ENCODE results near the gene PPHLN1.

PPHLN1 gene

GRCh38 chr12:42469355-42470175, 143.6 kb downstream of the PPHLN1 start:
- Mint-ChIP-seq H3K4me1 (peaks cover 20% of the 10 kb centered on the region), H3K27ac (peak overlapping the region in 1 of 2 donors; percentile 36), H3K27me3 (peaks cover 56% of the 10 kb centered on the region), H3K9me3 (no peaks in the 10 kb centered on the region), H3K4me3 (peak overlapping the region; percentile 78 to 82)
- ATAC-seq: peak; percentile 86
- DNase-seq: peak; percentile 7 to 13

GRCh38 chr12:42472376-42472775, 146.4 kb downstream of the PPHLN1 start:
- H3K27ac Mint-ChIP-seq: no peak overlapping the region
- DNase-seq (no peak), ATAC-seq (no peak)
- H3K27me3 Mint-ChIP-seq: peaks cover 56% of the 10 kb centered on the region
- H3K4me3 Mint-ChIP-seq: no peak overlapping the region
- H3K9me3 Mint-ChIP-seq: no peaks in the 10 kb centered on the region
- peaks cover 20% of the 10 kb centered on the region for H3K4me1 Mint-ChIP-seq

GRCh38 chr12:42473130-42473529, 147.2 kb downstream of the PPHLN1 start:
- Mint-ChIP-seq H3K9me3 (no peaks in the 10 kb centered on the region), H3K27ac (no peak overlapping the region), H3K4me3 (no peak overlapping the region), H3K4me1 (peaks cover 20% of the 10 kb centered on the region), H3K27me3 (peaks cover 58% of the 10 kb centered on the region)
- DNase-seq (no peak), ATAC-seq (no peak)

- H3K9me3 Mint-ChIP-seq: no peaks in the 10 kb centered on the region
- ATAC-seq (no peak), DNase-seq (no peak)
- no peak overlapping the region for H3K27ac Mint-ChIP-seq
- peaks cover 16% of the 10 kb centered on the region for H3K4me1 Mint-ChIP-seq
- H3K4me3 Mint-ChIP-seq: no peak overlapping the region
- peaks cover 58% of the 10 kb centered on the region for H3K27me3 Mint-ChIP-seq
Measured at GRCh38 chr12:42473561-42473960, 147.6 kb downstream of the PPHLN1 start.

- Mint-ChIP-seq H3K27me3 (peaks cover 58% of the 10 kb centered on the region), H3K27ac (no peak overlapping the region), H3K4me1 (peaks cover 8% of the 10 kb centered on the region), H3K4me3 (no peak overlapping the region), H3K9me3 (no peaks in the 10 kb centered on the region)
- no peak for ATAC-seq
- DNase-seq: no peak
Measured at GRCh38 chr12:42474391-42474790, 148.4 kb downstream of the PPHLN1 start.

- H3K4me1 Mint-ChIP-seq: peaks cover under 1% of the 10 kb centered on the region
- no peak for ATAC-seq
- no peak for DNase-seq
- H3K4me3 Mint-ChIP-seq: no peak overlapping the region
- H3K9me3 Mint-ChIP-seq: no peaks in the 10 kb centered on the region
- peaks cover 59% of the 10 kb centered on the region for H3K27me3 Mint-ChIP-seq
- no peak overlapping the region for H3K27ac Mint-ChIP-seq
Measured at GRCh38 chr12:42475106-42475505, 149.1 kb downstream of the PPHLN1 start.

GRCh38 chr12:42477941-42478340, 152.0 kb downstream of the PPHLN1 start:
- no peaks in the 10 kb centered on the region for H3K9me3 Mint-ChIP-seq
- DNase-seq (no peak), ATAC-seq (no peak)
- H3K4me3 Mint-ChIP-seq: no peak overlapping the region
- peaks cover 59% of the 10 kb centered on the region for H3K27me3 Mint-ChIP-seq
- H3K4me1 Mint-ChIP-seq: no peaks in the 10 kb centered on the region
- no peak overlapping the region for H3K27ac Mint-ChIP-seq

- Mint-ChIP-seq H3K4me1 (peaks cover 11% of the 10 kb centered on the region), H3K27me3 (peaks cover 82% of the 10 kb centered on the region), H3K9me3 (no peaks in the 10 kb centered on the region), H3K27ac (no peak overlapping the region), H3K4me3 (no peak overlapping the region)
- ATAC-seq: no peak
- no peak for DNase-seq
Measured at GRCh38 chr12:42481368-42481767, 155.4 kb downstream of the PPHLN1 start.

GRCh38 chr12:42482041-42482747, 156.2 kb downstream of the PPHLN1 start:
- DNase-seq (no peak), ATAC-seq (no peak)
- Mint-ChIP-seq H3K9me3 (no peaks in the 10 kb centered on the region), H3K4me1 (peaks cover 11% of the 10 kb centered on the region), H3K27me3 (peaks cover 90% of the 10 kb centered on the region), H3K27ac (no peak overlapping the region), H3K4me3 (peak overlapping the region; percentile 81 to 82)

- Mint-ChIP-seq H3K27ac (no peak overlapping the region), H3K4me1 (peaks cover 11% of the 10 kb centered on the region), H3K4me3 (peak overlapping the region; percentile 81 to 82), H3K27me3 (peaks cover 96% of the 10 kb centered on the region), H3K9me3 (no peaks in the 10 kb centered on the region)
- ATAC-seq: peak; percentile 86
- peak; percentile 57 to 72 for DNase-seq
Measured at GRCh38 chr12:42482748-42483520, 157.0 kb downstream of the PPHLN1 start.

- peak; percentile 14 to 34 for DNase-seq
- peak overlapping the region in 1 of 2 donors; percentile 77 for H3K27ac Mint-ChIP-seq
- peak overlapping the region; percentile 81 to 95 for H3K4me3 Mint-ChIP-seq
- peak; percentile 57 for ATAC-seq
- H3K9me3 Mint-ChIP-seq: no peaks in the 10 kb centered on the region
- H3K27me3 Mint-ChIP-seq: peaks cover 96% of the 10 kb centered on the region
- peaks cover 11% of the 10 kb centered on the region for H3K4me1 Mint-ChIP-seq
Measured at GRCh38 chr12:42483521-42483790, 157.5 kb downstream of the PPHLN1 start.

GRCh38 chr12:42484996-42485395, 159.0 kb downstream of the PPHLN1 start:
- H3K27ac Mint-ChIP-seq: no peak overlapping the region
- ATAC-seq (no peak), DNase-seq (no peak)
- H3K4me1 Mint-ChIP-seq: peaks cover 11% of the 10 kb centered on the region
- H3K9me3 Mint-ChIP-seq: no peaks in the 10 kb centered on the region
- H3K27me3 Mint-ChIP-seq: peaks cover 81% of the 10 kb centered on the region
- H3K4me3 Mint-ChIP-seq: no peak overlapping the region

- Mint-ChIP-seq H3K27ac (no peak overlapping the region), H3K4me3 (no peak overlapping the region), H3K9me3 (no peaks in the 10 kb centered on the region), H3K27me3 (peaks cover 73% of the 10 kb centered on the region), H3K4me1 (peaks cover 11% of the 10 kb centered on the region)
- no peak for DNase-seq
- ATAC-seq: no peak
Measured at GRCh38 chr12:42485823-42486222, 159.9 kb downstream of the PPHLN1 start.

GRCh38 chr12:42486407-42486806, 160.4 kb downstream of the PPHLN1 start:
- H3K4me3 Mint-ChIP-seq: no peak overlapping the region
- no peaks in the 10 kb centered on the region for H3K9me3 Mint-ChIP-seq
- peaks cover 67% of the 10 kb centered on the region for H3K27me3 Mint-ChIP-seq
- peaks cover 11% of the 10 kb centered on the region for H3K4me1 Mint-ChIP-seq
- ATAC-seq: no peak
- H3K27ac Mint-ChIP-seq: no peak overlapping the region
- DNase-seq: no peak

- Mint-ChIP-seq H3K9me3 (no peaks in the 10 kb centered on the region), H3K4me3 (no peak overlapping the region), H3K4me1 (no peaks in the 10 kb centered on the region), H3K27ac (no peak overlapping the region), H3K27me3 (peaks cover 39% of the 10 kb centered on the region)
- DNase-seq (no peak), ATAC-seq (no peak)
Measured at GRCh38 chr12:42490261-42490842, 164.4 kb downstream of the PPHLN1 start.
